ENCODE data around the gene GUCY1A1. TPM values are rescaled to one million over a fixed set of nuclear protein-coding genes. Genes with fewer than 3 reads are reported as not detected.

GUCY1A1 gene
- total and polyA plus RNA-seq, 2 donors from 2014 or later = 6.9 to 64.6 TPM

GRCh38 chr4:155638195-155638965, 28.3 kb upstream of the GUCY1A1 start:
- intact Hi-C loops (cut with DNase I) = no loop called here
- no peak for FAIRE-seq
- no peak overlapping the region for H3K4me3 ChIP-seq (ENCODE audit: low read length in 3 of 3)

GRCh38 chr4:155639704-155640523, 26.7 kb upstream of the GUCY1A1 start:
- Histone ChIP-seq H3K9me3 (ENCODE audit: control insufficient read depth in 2 of 3, insufficient read depth in 1 of 3, low read length in 3 of 3) (no peaks in the 10 kb centered on the region), H3K4me3 (ENCODE audit: low read length in 3 of 3) (no peak overlapping the region), H3K27me3 (ENCODE audit: control insufficient read depth, insufficient read depth, low read length) (no peaks in the 10 kb centered on the region), H3K4me1 (ENCODE audit: control insufficient read depth in 2 of 3, insufficient read depth in 2 of 3, low read depth in 1 of 3, low read length in 3 of 3) (no peaks in the 10 kb centered on the region), H3K27ac (ENCODE audit: low read depth in 2 of 2, low read length in 2 of 2) (no peak overlapping the region), H3K9ac (ENCODE audit: low read length in 3 of 3) (no peak overlapping the region), H3K36me3 (ENCODE audit: control insufficient read depth in 2 of 3, insufficient read depth in 3 of 3, low read length in 3 of 3) (no peaks in the 10 kb centered on the region)
- FAIRE-seq (no peak), DNase-seq (no peak)
- intact Hi-C loops (cut with DNase I) = no loop called here
- TF ChIP-seq CTCF (IDR thresholded peaks at IDR 0.05; ENCODE audit: borderline replicate concordance, extremely low read depth, insufficient read depth) = no peak

More at GRCh38 chr4:155638195-155638965, 28.3 kb upstream of the GUCY1A1 start:
- no peaks in the 10 kb centered on the region for H3K36me3 ChIP-seq (ENCODE audit: control insufficient read depth in 2 of 3, insufficient read depth in 3 of 3, low read length in 3 of 3)
- no peaks in the 10 kb centered on the region for H3K27me3 ChIP-seq (ENCODE audit: control insufficient read depth, insufficient read depth, low read length)
- no peak for DNase-seq
- TF ChIP-seq CTCF (IDR thresholded peaks at IDR 0.05; ENCODE audit: borderline replicate concordance, extremely low read depth, insufficient read depth) = no peak
- no peak overlapping the region for H3K9ac ChIP-seq (ENCODE audit: low read length in 3 of 3)
- H3K9me3 ChIP-seq (ENCODE audit: control insufficient read depth in 2 of 3, insufficient read depth in 1 of 3, low read length in 3 of 3) = no peaks in the 10 kb centered on the region
- no peaks in the 10 kb centered on the region for H3K4me1 ChIP-seq (ENCODE audit: control insufficient read depth in 2 of 3, insufficient read depth in 2 of 3, low read depth in 1 of 3, low read length in 3 of 3)
- no peak overlapping the region for H3K27ac ChIP-seq (ENCODE audit: low read depth in 2 of 2, low read length in 2 of 2)

DNA sequence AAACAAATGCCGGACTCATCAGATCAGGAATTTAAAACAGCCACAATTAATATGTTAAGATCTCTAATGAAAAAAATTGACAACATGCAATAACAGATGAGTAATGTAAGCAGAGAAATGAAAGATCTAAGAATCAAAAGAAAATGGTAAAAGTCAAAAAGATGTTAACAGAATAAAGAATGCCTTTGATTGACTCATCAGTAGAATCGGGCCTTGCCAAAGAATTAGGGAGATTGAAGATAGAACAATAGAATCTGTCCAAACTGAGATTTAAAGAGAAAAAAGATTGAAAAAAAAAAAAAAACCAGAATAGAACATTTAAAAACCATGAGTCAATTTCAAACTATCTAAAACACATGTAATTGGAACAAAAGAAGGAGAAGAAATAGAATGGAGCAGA, 25.9 kb upstream of the GUCY1A1 start:
- H3K4me3 ChIP-seq (ENCODE audit: low read length in 3 of 3) = no peak overlapping the region
- intact Hi-C loops (cut with DNase I) = no loop called here
- H3K36me3 ChIP-seq (ENCODE audit: control insufficient read depth in 2 of 3, insufficient read depth in 3 of 3, low read length in 3 of 3) = no peaks in the 10 kb centered on the region
- H3K4me1 ChIP-seq (ENCODE audit: control insufficient read depth in 2 of 3, insufficient read depth in 2 of 3, low read depth in 1 of 3, low read length in 3 of 3) = no peaks in the 10 kb centered on the region
- no peak overlapping the region for H3K9ac ChIP-seq (ENCODE audit: low read length in 3 of 3)
- FAIRE-seq (no peak), DNase-seq (no peak)
- H3K27me3 ChIP-seq (ENCODE audit: control insufficient read depth, insufficient read depth, low read length) = no peaks in the 10 kb centered on the region
- no peak for TF ChIP-seq CTCF (IDR thresholded peaks at IDR 0.05; ENCODE audit: borderline replicate concordance, extremely low read depth, insufficient read depth)
- no peak overlapping the region for H3K27ac ChIP-seq (ENCODE audit: low read depth in 2 of 2, low read length in 2 of 2)
- no peaks in the 10 kb centered on the region for H3K9me3 ChIP-seq (ENCODE audit: control insufficient read depth in 2 of 3, insufficient read depth in 1 of 3, low read length in 3 of 3)
